Measurements from ENCODE around the gene PALLD. TPM values are rescaled to one million over a fixed set of nuclear protein-coding genes. Genes with fewer than 3 reads are reported as not detected.

The PALLD gene
- total and polyA plus RNA-seq, 12 donors: 30.3 to 203 (median 90.5) TPM

DNA sequence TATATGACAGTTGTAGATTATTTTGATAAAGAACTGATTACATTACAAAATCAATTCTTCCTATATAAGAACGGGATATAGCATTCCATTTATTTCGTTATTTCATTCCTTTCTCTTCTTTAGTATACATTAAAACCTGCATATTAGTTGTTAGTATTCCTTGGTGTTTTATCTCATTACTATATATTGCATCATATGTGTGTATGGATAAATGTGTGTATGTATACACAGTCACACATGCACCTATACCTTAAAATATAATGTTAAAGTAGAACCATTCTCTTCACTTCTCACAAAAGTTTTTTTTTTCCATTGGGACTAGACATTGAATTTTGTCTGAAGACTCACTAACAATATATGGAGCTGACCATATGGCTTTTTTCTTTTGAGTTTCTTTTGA, 5.3 kb upstream of the PALLD start:
- no peak for DNase-seq
- Histone ChIP-seq H3K27me3 (no peaks in the 10 kb centered on the region), H3K9me3 (replicated peaks in 1 of 3) (no peaks in the 10 kb centered on the region), H3K4me3 (no peak overlapping the region), H3K36me3 (replicated peaks in 1 of 2) (no peaks in the 10 kb centered on the region), H3K27ac (no peak overlapping the region), H3K4me1 (replicated peaks in 1 of 2) (no peaks in the 10 kb centered on the region)
- TF ChIP-seq POLR2A (IDR thresholded peaks at IDR 0.05): no peak
- TF ChIP-seq, protein P1, sequence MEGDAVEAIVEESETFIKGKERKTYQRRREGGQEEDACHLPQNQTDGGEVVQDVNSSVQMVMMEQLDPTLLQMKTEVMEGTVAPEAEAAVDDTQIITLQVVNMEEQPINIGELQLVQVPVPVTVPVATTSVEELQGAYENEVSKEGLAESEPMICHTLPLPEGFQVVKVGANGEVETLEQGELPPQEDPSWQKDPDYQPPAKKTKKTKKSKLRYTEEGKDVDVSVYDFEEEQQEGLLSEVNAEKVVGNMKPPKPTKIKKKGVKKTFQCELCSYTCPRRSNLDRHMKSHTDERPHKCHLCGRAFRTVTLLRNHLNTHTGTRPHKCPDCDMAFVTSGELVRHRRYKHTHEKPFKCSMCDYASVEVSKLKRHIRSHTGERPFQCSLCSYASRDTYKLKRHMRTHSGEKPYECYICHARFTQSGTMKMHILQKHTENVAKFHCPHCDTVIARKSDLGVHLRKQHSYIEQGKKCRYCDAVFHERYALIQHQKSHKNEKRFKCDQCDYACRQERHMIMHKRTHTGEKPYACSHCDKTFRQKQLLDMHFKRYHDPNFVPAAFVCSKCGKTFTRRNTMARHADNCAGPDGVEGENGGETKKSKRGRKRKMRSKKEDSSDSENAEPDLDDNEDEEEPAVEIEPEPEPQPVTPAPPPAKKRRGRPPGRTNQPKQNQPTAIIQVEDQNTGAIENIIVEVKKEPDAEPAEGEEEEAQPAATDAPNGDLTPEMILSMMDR (IDR thresholded peaks at IDR 0.05): no peak
- WGBS, 4 donors: 80 to 95% (median 87%) methylated on average over 2 of the region's 2 CpGs
- intact Hi-C loops (cut with DNase I): no loop called here

DNA sequence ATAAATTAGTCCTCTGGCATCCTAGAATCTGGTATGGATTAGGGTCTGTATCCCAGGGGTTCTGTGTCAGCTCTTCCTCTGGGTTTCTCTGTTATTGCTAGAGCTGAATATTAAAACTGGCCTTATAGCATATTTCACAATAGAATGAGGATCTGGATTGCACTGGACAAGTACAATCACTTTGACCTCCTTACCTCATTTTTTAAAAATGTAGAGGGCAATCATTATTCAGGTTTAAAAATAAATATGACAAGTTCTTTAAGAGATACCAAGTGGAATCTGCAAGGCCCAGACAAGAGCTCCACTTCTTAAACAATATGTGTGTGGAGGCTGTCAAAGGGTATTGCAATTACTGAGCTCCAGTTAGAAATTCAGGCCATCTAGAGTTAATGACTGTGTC, 1.4 kb downstream of the PALLD start:
- TF ChIP-seq, protein P1 (IDR thresholded peaks at IDR 0.05): no peak
- TF ChIP-seq POLR2A (IDR thresholded peaks at IDR 0.05): no peak
- no peak for DNase-seq
- intact Hi-C loops (cut with DNase I): no loop called here
- H3K4me1 ChIP-seq (replicated peaks in 1 of 2): no peaks in the 10 kb centered on the region
- H3K4me3 ChIP-seq: no peak overlapping the region
- no peaks in the 10 kb centered on the region for H3K36me3 ChIP-seq (replicated peaks in 1 of 2)
- H3K9me3 ChIP-seq (replicated peaks in 1 of 3): no peaks in the 10 kb centered on the region
- H3K27ac ChIP-seq: no peak overlapping the region
- no peaks in the 10 kb centered on the region for H3K27me3 ChIP-seq

DNA sequence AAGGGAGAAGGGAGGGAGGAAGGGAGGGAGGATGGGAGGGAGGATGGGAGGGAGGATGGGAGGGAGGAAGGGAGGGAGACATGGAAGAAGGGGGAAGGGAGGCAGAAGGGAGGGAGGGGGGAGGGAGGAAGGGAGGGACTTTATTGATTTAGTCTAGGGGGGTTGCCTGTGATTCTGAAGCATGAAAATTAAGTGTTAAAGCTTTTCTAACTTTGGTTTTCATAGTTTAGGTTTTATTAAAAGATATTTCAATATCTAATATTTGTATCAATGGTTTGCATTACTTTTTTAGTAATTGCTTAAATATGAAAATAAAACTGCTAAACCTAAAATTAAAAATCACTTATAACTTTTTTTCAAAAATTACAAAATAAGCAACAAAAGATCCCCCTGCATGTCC, 2.4 kb downstream of the PALLD start:
- TF ChIP-seq, protein P1 (IDR thresholded peaks at IDR 0.05): no peak
- TF ChIP-seq POLR2A (IDR thresholded peaks at IDR 0.05): no peak
- Histone ChIP-seq H3K36me3 (replicated peaks in 1 of 2) (no peaks in the 10 kb centered on the region), H3K9me3 (replicated peaks in 1 of 3) (no peaks in the 10 kb centered on the region), H3K27me3 (no peaks in the 10 kb centered on the region), H3K4me1 (replicated peaks in 1 of 2) (no peaks in the 10 kb centered on the region), H3K4me3 (no peak overlapping the region), H3K27ac (no peak overlapping the region)
- no peak for DNase-seq
- intact Hi-C loops (cut with DNase I): no loop called here

DNA sequence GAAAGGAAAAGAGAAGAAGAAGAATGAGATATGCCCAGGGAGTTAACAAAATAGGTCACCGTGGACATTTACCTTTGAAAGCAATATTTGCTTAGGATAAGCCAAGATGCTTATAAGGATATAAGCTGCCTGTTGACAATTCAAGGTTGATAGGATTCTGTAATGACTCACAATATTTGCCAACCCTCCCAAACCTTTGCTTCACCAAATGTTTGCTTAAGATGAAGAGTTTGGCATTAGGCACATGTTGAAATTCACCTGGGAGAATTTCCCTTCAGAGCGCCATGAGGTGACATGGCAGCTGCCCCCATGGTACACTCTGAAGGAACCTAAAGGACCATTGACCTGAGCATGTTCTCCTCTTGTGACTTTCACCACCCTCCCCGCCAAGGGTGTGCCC, 4.6 kb downstream of the PALLD start:
- WGBS, 4 donors: 84 to 93% (median 91%) methylated on average over 3 of the region's 3 CpGs
- no peaks in the 10 kb centered on the region for H3K27me3 ChIP-seq
- H3K4me3 ChIP-seq: no peak overlapping the region
- TF ChIP-seq, protein P1 (IDR thresholded peaks at IDR 0.05): no peak
- no peaks in the 10 kb centered on the region for H3K9me3 ChIP-seq (replicated peaks in 1 of 3)
- no peaks in the 10 kb centered on the region for H3K4me1 ChIP-seq (replicated peaks in 1 of 2)
- H3K36me3 ChIP-seq (replicated peaks in 1 of 2): no peaks in the 10 kb centered on the region
- no peak for DNase-seq
- intact Hi-C loops (cut with DNase I): no loop called here
- H3K27ac ChIP-seq: no peak overlapping the region
